Measurements from ENCODE around the gene SNPH.

Gene SNPH

DNA sequence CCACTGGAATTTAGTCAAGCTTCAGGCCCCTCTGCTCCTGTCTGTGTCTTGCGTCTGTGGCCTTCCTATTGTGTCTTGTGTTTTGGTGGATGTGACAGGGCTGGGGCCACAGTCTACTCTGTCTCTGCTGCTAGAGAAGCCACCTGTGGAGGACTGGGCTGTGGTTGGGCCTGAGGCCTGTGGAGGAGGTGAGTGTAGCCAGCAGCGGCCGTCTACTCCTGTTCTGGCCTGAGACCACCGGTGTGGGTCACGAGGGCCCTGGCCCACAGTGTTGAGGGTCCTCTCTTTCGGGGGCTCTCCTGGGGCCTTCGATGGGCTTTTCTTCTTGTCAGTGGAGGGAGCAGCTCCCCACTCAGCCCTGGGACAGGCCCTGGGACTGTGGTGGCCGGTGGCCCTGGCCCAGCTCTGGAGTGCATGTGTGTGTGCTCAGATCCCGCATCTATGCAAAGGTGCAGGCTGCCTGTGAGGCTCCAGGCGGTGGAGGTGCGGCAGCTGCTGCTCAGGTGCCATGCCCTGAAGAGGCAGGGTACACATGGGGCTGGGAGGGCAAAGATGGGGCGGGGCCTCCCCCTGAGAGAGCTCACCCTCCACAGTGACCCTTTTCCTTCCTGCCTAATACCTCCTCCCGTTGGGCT is 42.1 kb downstream of the SNPH start:
- H3K9ac ChIP-seq (ENCODE audit: low read depth, low read length, poor library complexity, severe bottlenecking) = no peak overlapping the region
- no peaks in the 10 kb centered on the region for H3K9me3 ChIP-seq (ENCODE audit: insufficient read depth, low read depth, low read length)

DNA sequence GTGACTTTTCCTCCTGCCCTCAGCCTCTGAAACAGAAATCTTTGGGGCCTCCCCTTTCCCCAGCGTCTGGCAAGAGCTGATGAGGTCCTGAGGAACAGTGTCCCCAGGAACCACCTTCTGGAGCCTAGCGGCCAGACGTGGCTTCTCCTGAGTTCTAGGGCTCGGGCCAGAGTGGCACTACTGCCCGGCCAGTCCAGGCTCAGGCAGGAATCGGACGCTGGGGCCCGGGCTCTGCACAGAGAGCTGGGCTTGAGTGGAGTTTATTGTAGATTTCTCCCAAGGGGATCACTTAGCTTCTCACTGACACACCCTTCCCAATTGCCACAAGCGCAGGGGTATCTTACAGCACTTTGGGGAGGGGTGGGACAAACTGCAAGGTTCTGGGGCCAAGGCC is 42.6 kb downstream of the SNPH start:
- Histone ChIP-seq H4K20me1 (ENCODE audit: insufficient read depth, low read length, poor library complexity, severe bottlenecking) (no peaks in the 10 kb centered on the region), H3K4me1 (ENCODE audit: insufficient read depth, low read length, poor library complexity, severe bottlenecking) (peaks cover 3% of the 10 kb centered on the region), H3K4me2 (ENCODE audit: low read depth, low read length, poor library complexity, severe bottlenecking) (no peak overlapping the region), H3K27me3 (ENCODE audit: insufficient read depth, low read length, poor library complexity, severe bottlenecking) (no peaks in the 10 kb centered on the region), H3K36me3 (ENCODE audit: insufficient read depth, low read length) (no peaks in the 10 kb centered on the region), H3K9me2 (replicated peaks; ENCODE audit: low read depth, low read length) (no peaks in the 10 kb centered on the region), H3F3A (ENCODE audit: low read depth) (0 out of 2 replicates have a peak, but pooled peaks cover 2% of the 10 kb centered on the region), H2AFZ (ENCODE audit: low read length) (no peak overlapping the region), H3K4me3 (ENCODE audit: low read length, poor library complexity, severe bottlenecking) (no peak overlapping the region), H3K9me3 (ENCODE audit: insufficient read depth, low read depth, low read length) (no peaks in the 10 kb centered on the region), H3K9ac (ENCODE audit: low read depth, low read length, poor library complexity, severe bottlenecking) (no peak overlapping the region), H3K79me2 (ENCODE audit: insufficient read depth, low read length) (no peaks in the 10 kb centered on the region)
- no peak for TF ChIP-seq EZH2phosphoT487 (IDR thresholded peaks at IDR 0.05; ENCODE audit: borderline replicate concordance)
- TF ChIP-seq, protein P1, sequence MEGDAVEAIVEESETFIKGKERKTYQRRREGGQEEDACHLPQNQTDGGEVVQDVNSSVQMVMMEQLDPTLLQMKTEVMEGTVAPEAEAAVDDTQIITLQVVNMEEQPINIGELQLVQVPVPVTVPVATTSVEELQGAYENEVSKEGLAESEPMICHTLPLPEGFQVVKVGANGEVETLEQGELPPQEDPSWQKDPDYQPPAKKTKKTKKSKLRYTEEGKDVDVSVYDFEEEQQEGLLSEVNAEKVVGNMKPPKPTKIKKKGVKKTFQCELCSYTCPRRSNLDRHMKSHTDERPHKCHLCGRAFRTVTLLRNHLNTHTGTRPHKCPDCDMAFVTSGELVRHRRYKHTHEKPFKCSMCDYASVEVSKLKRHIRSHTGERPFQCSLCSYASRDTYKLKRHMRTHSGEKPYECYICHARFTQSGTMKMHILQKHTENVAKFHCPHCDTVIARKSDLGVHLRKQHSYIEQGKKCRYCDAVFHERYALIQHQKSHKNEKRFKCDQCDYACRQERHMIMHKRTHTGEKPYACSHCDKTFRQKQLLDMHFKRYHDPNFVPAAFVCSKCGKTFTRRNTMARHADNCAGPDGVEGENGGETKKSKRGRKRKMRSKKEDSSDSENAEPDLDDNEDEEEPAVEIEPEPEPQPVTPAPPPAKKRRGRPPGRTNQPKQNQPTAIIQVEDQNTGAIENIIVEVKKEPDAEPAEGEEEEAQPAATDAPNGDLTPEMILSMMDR (conservative IDR thresholded peaks at IDR 0.05; ENCODE audit: low read length) = no peak

More for the DNA sequence above, 42.1 kb downstream of the SNPH start:
- H3K4me1 ChIP-seq (ENCODE audit: insufficient read depth, low read length, poor library complexity, severe bottlenecking) = no peaks in the 10 kb centered on the region
- no peak for TF ChIP-seq EZH2phosphoT487 (IDR thresholded peaks at IDR 0.05; ENCODE audit: borderline replicate concordance)
- TF ChIP-seq, protein P1 (conservative IDR thresholded peaks at IDR 0.05; ENCODE audit: low read length) = no peak
- 0 out of 2 replicates have a peak, but pooled peaks cover 2% of the 10 kb centered on the region for H3F3A ChIP-seq (ENCODE audit: low read depth)
- H4K20me1 ChIP-seq (ENCODE audit: insufficient read depth, low read length, poor library complexity, severe bottlenecking) = no peaks in the 10 kb centered on the region
- no peak overlapping the region for H2AFZ ChIP-seq (ENCODE audit: low read length)
- no peaks in the 10 kb centered on the region for H3K36me3 ChIP-seq (ENCODE audit: insufficient read depth, low read length)
- no peaks in the 10 kb centered on the region for H3K9me2 ChIP-seq (replicated peaks; ENCODE audit: low read depth, low read length)
- H3K27me3 ChIP-seq (ENCODE audit: insufficient read depth, low read length, poor library complexity, severe bottlenecking) = no peaks in the 10 kb centered on the region
- H3K4me2 ChIP-seq (ENCODE audit: low read depth, low read length, poor library complexity, severe bottlenecking) = no peak overlapping the region
- no peaks in the 10 kb centered on the region for H3K79me2 ChIP-seq (ENCODE audit: insufficient read depth, low read length)
- H3K4me3 ChIP-seq (ENCODE audit: low read length, poor library complexity, severe bottlenecking) = no peak overlapping the region

DNA sequence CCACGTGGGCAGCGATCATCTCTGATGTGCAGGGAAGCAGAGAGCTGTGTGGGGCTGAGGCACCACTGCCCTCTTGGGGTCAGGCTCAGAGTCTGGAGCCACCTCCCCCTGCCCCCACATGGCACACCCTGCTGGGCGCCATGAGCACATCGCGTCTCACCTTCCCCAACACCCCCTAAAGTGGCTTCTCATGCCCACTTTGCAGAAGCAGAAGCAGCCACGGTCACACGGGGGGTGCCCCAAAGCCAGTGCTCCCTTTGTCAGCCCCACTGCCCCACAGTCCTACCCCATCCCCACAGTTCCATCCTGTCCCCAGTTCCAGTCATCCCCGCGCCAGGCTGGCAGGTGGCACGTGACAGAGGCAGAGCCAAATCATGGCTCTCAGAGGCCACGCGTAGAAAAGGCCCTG is 43.3 kb downstream of the SNPH start:
- Histone ChIP-seq H3K9ac (ENCODE audit: low read depth, low read length, poor library complexity, severe bottlenecking) (no peak overlapping the region), H3K79me2 (ENCODE audit: insufficient read depth, low read length) (no peaks in the 10 kb centered on the region)

More for the DNA sequence above, 43.3 kb downstream of the SNPH start:
- Histone ChIP-seq H2AFZ (ENCODE audit: low read length) (no peak overlapping the region), H3K4me2 (ENCODE audit: low read depth, low read length, poor library complexity, severe bottlenecking) (no peak overlapping the region), H3K9me2 (replicated peaks; ENCODE audit: low read depth, low read length) (no peaks in the 10 kb centered on the region), H3F3A (ENCODE audit: low read depth) (no peaks in the 10 kb centered on the region), H4K20me1 (ENCODE audit: insufficient read depth, low read length, poor library complexity, severe bottlenecking) (no peaks in the 10 kb centered on the region), H3K27me3 (ENCODE audit: insufficient read depth, low read length, poor library complexity, severe bottlenecking) (no peaks in the 10 kb centered on the region), H3K36me3 (ENCODE audit: insufficient read depth, low read length) (no peaks in the 10 kb centered on the region), H3K4me3 (ENCODE audit: low read length, poor library complexity, severe bottlenecking) (no peak overlapping the region), H3K9me3 (ENCODE audit: insufficient read depth, low read depth, low read length) (no peaks in the 10 kb centered on the region), H3K4me1 (ENCODE audit: insufficient read depth, low read length, poor library complexity, severe bottlenecking) (peaks cover 5% of the 10 kb centered on the region)
- TF ChIP-seq, protein P1 (conservative IDR thresholded peaks at IDR 0.05; ENCODE audit: low read length) = peak; percentile 19; the same call in 1 of the 2 replicates
- no peak for TF ChIP-seq EZH2phosphoT487 (IDR thresholded peaks at IDR 0.05; ENCODE audit: borderline replicate concordance)
